H1 (cell line): ENCODE results near the gene RASAL1. TPM values are rescaled to one million over a fixed set of nuclear protein-coding genes. Genes with fewer than 3 reads are reported as not detected.

Experiments
- CTCF ChIA-PET: fragments of 300-600 bp; sonication (Branson Sonifier 250); formaldehyde crosslinking; loops from one replicate; lab custom pipeline; 2021; ENCODE audit not compliant: partially characterized antibody; lab: Charles Lee
- POLR2A ChIA-PET: fragments of 300-600 bp; sonication (Branson Sonifier 250); formaldehyde crosslinking; loops from one replicate; lab custom pipeline; 2021; ENCODE audit warnings: inconsistent platforms; ENCODE audit not compliant: partially characterized antibody; lab: Charles Lee
- DNase-seq, 2 experiments: peaks; one replicate each; pipeline versions ENCODE4 v3.0.0 to v3.0.0-alpha.2; 2010 to 2022; ENCODE audit warnings: low spot score in 2 of 2, low read depth in 1 of 2, mixed read lengths in 1 of 2
- FAIRE-seq: peaks from 2 replicates; lab custom pipeline; 2011; peaks lifted over from hg19 to GRCh38; lab: Jason Lieb, UNC
- H2AFZ ChIP-seq: 2 replicates; pipeline ENCODE4 v1.8.1; 2012; ENCODE audit warnings: low read length, inconsistent platforms
- H2AK5ac ChIP-seq: 2 replicates; pipeline ENCODE4 v1.6.1; 2013; ENCODE audit warnings: low read depth, low read length
- H2BK120ac ChIP-seq: replicated peaks from 2 replicates; pipeline ENCODE3; 2013; ENCODE audit warnings: low read depth, low read length, inconsistent platforms
- H2BK12ac ChIP-seq: 2 replicates; pipeline ENCODE4 v1.6.1; 2013; ENCODE audit warnings: low read depth, low read length
- H2BK15ac ChIP-seq: 2 replicates; pipeline ENCODE4 v1.6.1; 2013; ENCODE audit warnings: low read length
- H2BK20ac ChIP-seq: 2 replicates; pipeline ENCODE4 v1.6.1; 2013; ENCODE audit warnings: low read length
- H2BK5ac ChIP-seq: 2 replicates; pipeline ENCODE4 v1.6.1; 2013; ENCODE audit warnings: low read depth, low read length
- H3K14ac ChIP-seq: 2 replicates; pipeline ENCODE4 v1.6.1; 2013; ENCODE audit warnings: inconsistent platforms; ENCODE audit not compliant: insufficient read length
- H3K18ac ChIP-seq: 2 replicates; pipeline ENCODE4 v1.6.1; 2013; ENCODE audit warnings: low read length; ENCODE audit errors: extremely low read depth
- H3K23ac ChIP-seq: 2 replicates; pipeline ENCODE4 v1.6.1; 2013; ENCODE audit warnings: inconsistent platforms; ENCODE audit not compliant: insufficient read length
- H3K23me2 ChIP-seq: 2 replicates; pipeline ENCODE4 v1.6.1; 2013; ENCODE audit warnings: low read depth, low read length
- H3K27ac ChIP-seq: 2 replicates; pipeline ENCODE4 v1.6.1; 2011; ENCODE audit warnings: low read depth, low read length, inconsistent platforms
- H3K27me3 ChIP-seq, 4 experiments: replicated peaks in 1 of 4; 1 replicate in 1 of 4; 2 replicates in 3 of 4; pipeline versions ENCODE4 v1.6.1 to v1.8.1; 2011 to 2013; ENCODE audit warnings: low read length in 3 of 4, mild to moderate bottlenecking in 3 of 4, inconsistent platforms in 2 of 4, mixed read lengths in 2 of 4, moderate library complexity in 1 of 4; ENCODE audit not compliant: control insufficient read depth in 3 of 4, insufficient read depth in 3 of 4; ENCODE audit errors: extremely low read depth in 1 of 4
- H3K36me3 ChIP-seq, 4 experiments: 2 replicates each; pipeline versions ENCODE4 v1.6.1 to v1.8.1; 2011 to 2013; ENCODE audit warnings: mild to moderate bottlenecking in 4 of 4, low read length in 3 of 4, moderate library complexity in 2 of 4, control low read depth in 1 of 4, inconsistent platforms in 1 of 4; ENCODE audit not compliant: insufficient read depth in 4 of 4, control insufficient read depth in 2 of 4
- H3K4ac ChIP-seq: replicated peaks from 2 replicates; pipeline ENCODE3; 2013; ENCODE audit warnings: low read length, low read depth, mixed read lengths, inconsistent platforms; ENCODE audit not compliant: insufficient read length
- H3K4me1 ChIP-seq, 4 experiments: replicated peaks in 1 of 4; 1 replicate in 1 of 4; 2 replicates in 3 of 4; pipeline versions ENCODE4 v1.6.1 to v1.8.1; 2011 to 2013; ENCODE audit warnings: low read length in 3 of 4, inconsistent platforms in 2 of 4, mixed read lengths in 1 of 4; ENCODE audit not compliant: insufficient read depth in 4 of 4, control insufficient read depth in 3 of 4
- H3K4me2 ChIP-seq, 2 experiments: 2 replicates each; pipeline versions ENCODE4 v1.6.1 to v1.8.1; 2011 to 2013; ENCODE audit warnings: low read depth in 2 of 2, low read length in 2 of 2, control low read depth in 1 of 2, inconsistent platforms in 1 of 2, mild to moderate bottlenecking in 1 of 2; ENCODE audit not compliant: insufficient read depth in 1 of 2
- H3K4me3 ChIP-seq, 4 experiments: fragments of 200-600, 300-600 bp in 1 of 4; sonication (generic), shearing (Covaris generic), sonication (Bioruptor Twin) in 1 of 4; 2 replicates each; pipeline versions ENCODE4 v1.5.1 to v1.8.1; 2011 to 2016; ENCODE audit warnings: low read length in 4 of 4, low read depth in 3 of 4, control low read depth in 2 of 4, inconsistent platforms in 2 of 4, mild to moderate bottlenecking in 2 of 4, mixed read lengths in 1 of 4, moderate library complexity in 1 of 4; ENCODE audit not compliant: insufficient read depth in 2 of 4; ENCODE audit errors: extremely low read depth in 1 of 4
- H3K56ac ChIP-seq: replicated peaks from 2 replicates; pipeline ENCODE3; 2013; ENCODE audit warnings: low read depth, mild to moderate bottlenecking, mixed read lengths, low read length, inconsistent platforms; ENCODE audit not compliant: insufficient read length
- H3K79me1 ChIP-seq: 2 replicates; pipeline ENCODE4 v1.6.1; 2013; ENCODE audit warnings: low read depth, low read length, control low read depth
- H3K79me2 ChIP-seq, 2 experiments: 2 replicates each; pipeline versions ENCODE4 v1.6.1 to v1.8.1; 2012 to 2013; ENCODE audit warnings: low read length in 2 of 2, mild to moderate bottlenecking in 2 of 2, inconsistent platforms in 1 of 2; ENCODE audit not compliant: insufficient read depth in 2 of 2, control insufficient read depth in 1 of 2
- H3K9ac ChIP-seq, 4 experiments: replicated peaks in 1 of 4; 1 replicate in 1 of 4; 2 replicates in 3 of 4; pipeline versions ENCODE4 v1.6.1 to v1.8.1; 2011 to 2013; ENCODE audit warnings: low read depth in 3 of 4, low read length in 3 of 4, control low read depth in 2 of 4, mild to moderate bottlenecking in 2 of 4, moderate library complexity in 2 of 4, inconsistent platforms in 1 of 4; ENCODE audit errors: extremely low read depth in 1 of 4
- H3K9me3 ChIP-seq, 2 experiments: 2 replicates each; pipeline versions ENCODE4 v1.6.1 to v1.8.1; 2012 to 2013; ENCODE audit warnings: mild to moderate bottlenecking in 2 of 2, moderate library complexity in 2 of 2, control low read depth in 1 of 2, inconsistent platforms in 1 of 2, low read depth in 1 of 2, low read length in 1 of 2, mixed read lengths in 1 of 2; ENCODE audit not compliant: insufficient read depth in 2 of 2
- H4K20me1 ChIP-seq, 2 experiments: replicated peaks in 1 of 2; 2 replicates each; pipeline versions ENCODE3 to v1.8.1; 2011 to 2013; ENCODE audit warnings: inconsistent platforms in 2 of 2, low read length in 2 of 2, mild to moderate bottlenecking in 1 of 2; ENCODE audit not compliant: insufficient read depth in 2 of 2, control insufficient read depth in 1 of 2
- H4K5ac ChIP-seq: 2 replicates; pipeline ENCODE4 v1.6.1; 2013; ENCODE audit warnings: low read length, low read depth, mixed read lengths, inconsistent platforms; ENCODE audit not compliant: insufficient read length
- H4K8ac ChIP-seq: 2 replicates; pipeline ENCODE4 v1.8.0; 2013; ENCODE audit warnings: mild to moderate bottlenecking, moderate library complexity, low read length, inconsistent platforms; ENCODE audit not compliant: insufficient read depth; ENCODE audit errors: extremely low read depth
- H4K91ac ChIP-seq: replicated peaks from 2 replicates; pipeline ENCODE3; 2013; ENCODE audit warnings: low read length, mixed read lengths, inconsistent platforms; ENCODE audit not compliant: insufficient read length
- CBX5 ChIP-seq: fragments of 300-800, 300-1000 bp; sonication (generic); IDR thresholded peaks from 2 replicates; pipeline ENCODE4 v1.7.1; 2016; ENCODE audit warnings: antibody characterized with exemption, low read length, low read depth
- CREB1 ChIP-seq: IDR thresholded peaks from 2 replicates; pipeline ENCODE4 v1.6.1; 2012; ENCODE audit warnings: inconsistent platforms
- CTBP2 ChIP-seq: IDR thresholded peaks from 2 replicates; pipeline ENCODE4 v1.7.0; 2011; ENCODE audit warnings: borderline replicate concordance, mild to moderate bottlenecking, moderate library complexity, mixed read lengths, low read length; ENCODE audit not compliant: insufficient read depth, insufficient read length
- EP300 ChIP-seq, 2 experiments: IDR thresholded peaks; 1 replicate in 1 of 2; 2 replicates in 1 of 2; pipeline ENCODE4 v1.6.1; 2011 to 2012; ENCODE audit warnings: low read depth in 2 of 2, low read length in 2 of 2, mild to moderate bottlenecking in 2 of 2, borderline replicate concordance in 1 of 2, inconsistent platforms in 1 of 2, moderate library complexity in 1 of 2
- JUND ChIP-seq: IDR thresholded peaks from 2 replicates; pipeline ENCODE4 v1.6.1; 2011; ENCODE audit warnings: mild to moderate bottlenecking, improper control_type of control experiment, low read length
- KDM4A ChIP-seq: IDR thresholded peaks from one replicate; pipeline ENCODE4 v1.7.1; 2012; ENCODE audit warnings: low read depth, mild to moderate bottlenecking, moderate library complexity, low read length, inconsistent platforms; ENCODE audit not compliant: severe bottlenecking
- KDM5A ChIP-seq: fragments of 200-600 bp; IDR thresholded peaks from 2 replicates; pipeline ENCODE4 v1.7.1; 2012; ENCODE audit warnings: mild to moderate bottlenecking, low read length, inconsistent platforms, mixed read lengths
- NRF1 ChIP-seq: IDR thresholded peaks from 2 replicates; pipeline ENCODE4 v1.6.1; 2011; ENCODE audit warnings: mild to moderate bottlenecking, low read depth, low read length, improper control_type of control experiment
- RFX5 ChIP-seq: IDR thresholded peaks from 2 replicates; pipeline ENCODE4 v1.6.1; 2011; ENCODE audit warnings: low read depth, low read length, improper control_type of control experiment, borderline replicate concordance
- RXRA ChIP-seq: IDR thresholded peaks from 2 replicates; pipeline ENCODE4 v1.6.1; 2011; ENCODE audit warnings: low read depth, mild to moderate bottlenecking, low read length, moderate library complexity; ENCODE audit not compliant: insufficient read depth
- SP4 ChIP-seq: IDR thresholded peaks from 2 replicates; pipeline ENCODE4 v1.6.1; 2012; ENCODE audit warnings: low read length, inconsistent platforms
- TCF12 ChIP-seq: IDR thresholded peaks from 2 replicates; pipeline ENCODE4 v1.6.1; 2011; ENCODE audit warnings: low read depth, mild to moderate bottlenecking, low read length
- USF2 ChIP-seq: IDR thresholded peaks from 2 replicates; pipeline ENCODE4 v1.6.1; 2011; ENCODE audit warnings: low read length, improper control_type of control experiment
- YY1 ChIP-seq: IDR thresholded peaks from 2 replicates; pipeline ENCODE4 v1.6.1; 2011; ENCODE audit warnings: low read depth, mild to moderate bottlenecking, low read length
- WGBS, 2 experiments: shearing (Covaris generic) in 1 of 2; methylation state at CpG; one replicate each; pipeline versions ENCODE4 v1.1.6 to v1.1.7; 2013 to 2015; ENCODE audit warnings: low lambda C conversion rate in 2 of 2, mixed read lengths in 2 of 2, inconsistent platforms in 1 of 2, low coverage in 1 of 2, missing lambda C conversion rate in 1 of 2; ENCODE audit not compliant: insufficient replicate concordance in 2 of 2, insufficient coverage in 1 of 2, insufficient read length in 1 of 2; ENCODE audit errors: extremely low coverage in 1 of 2, missing lambda C conversion rate in 1 of 2; 5-methylcytosine and 5-hydroxymethylcytosine counted together
- polyA plus RNA-seq, 7 experiments: library from polyadenylated mRNA; depleted of rRNA in 3 of 7; stranded (reverse) in 5 of 7; unstranded in 2 of 7; fragments of >200 nt in 5 of 7; fragments of 200-250 nt in 2 of 7; gene quantifications; 1 replicate in 5 of 7; 2 replicates in 1 of 7; 4 replicates in 1 of 7; pipeline versions ENCODE4 v1.2.1 to v1.2.3, GENCODE V29; 2011 to 2013; ENCODE audit warnings: missing spikeins in 2 of 7, mixed read lengths in 2 of 7
- total RNA-seq: library from RNA; stranded (reverse); fragmentation: NEBNext Ultra II Directional; extraction: Animal tissue kit (Norgen Biotek cat#: 25700); gene quantifications from 2 replicates; pipeline ENCODE4 v1.2.1, GENCODE V29; 2021

The RASAL1 gene
- total and polyA plus RNA-seq, 2 of the 8 experiments (the other 6 are each of a cell fraction or from before 2014, with no cell fraction given): 3.7 to 5.0 TPM

- H3K36me3 ChIP-seq: peaks cover 21 to 60% (median 46%) of the 10 kb centered on the region in 4 experiments
- no peak overlapping the region for H2BK120ac ChIP-seq
- H4K91ac ChIP-seq: no peak overlapping the region
- FAIRE-seq (no peak), DNase-seq (no peak)
- H3K9me3 ChIP-seq: no peaks in the 10 kb centered on the region
- H4K5ac ChIP-seq: no peak overlapping the region
- no peak overlapping the region for H3K56ac ChIP-seq
- POLR2A ChIA-PET: interaction anchor here (2.0 to 4.7 kb wide), 2 partner anchors 8 to 14 kb away, joined by 8 to 28 read pairs; partner anchors contain the start of genes DDX54 and RITA1
- H3K79me2 ChIP-seq: no peaks in the 10 kb centered on the region
- H3K79me1 ChIP-seq: no peaks in the 10 kb centered on the region
- H2BK20ac ChIP-seq: no peak overlapping the region
- H3K4ac ChIP-seq: no peak overlapping the region
- no peak overlapping the region for H3K14ac ChIP-seq
- H4K20me1 ChIP-seq: peaks cover 6 to 14% of the 10 kb centered on the region in 2 experiments
- no peaks in the 10 kb centered on the region for H3K27me3 ChIP-seq
- no peak overlapping the region for H3K4me3 ChIP-seq
- CTCF ChIA-PET: interaction anchor here (0.7 to 8.8 kb wide), 7 partner anchors 10 to 123 kb away, joined by 3 to 114 read pairs (median 6); partner anchors contain the start of gene RASAL1
- no peak overlapping the region for H2BK5ac ChIP-seq
- no peak overlapping the region for H2BK15ac ChIP-seq
- H3K4me2 ChIP-seq: no peak overlapping the region
- no peak overlapping the region for H3K23ac ChIP-seq
- H2BK12ac ChIP-seq: no peak overlapping the region
- H3K18ac ChIP-seq: no peak overlapping the region
- H3K27ac ChIP-seq: no peak overlapping the region
- H2AK5ac ChIP-seq: no peak overlapping the region
- H3K4me1 ChIP-seq: no peaks in the 10 kb centered on the region
- H3K23me2 ChIP-seq: no peaks in the 10 kb centered on the region
- H2AFZ ChIP-seq: no peak overlapping the region
- H3K9ac ChIP-seq: no peak overlapping the region
- 94% methylated on average over 4 of the region's 4 CpGs; no CpG with 5 or more reads in 1 of the 2 experiments for WGBS, 2 experiments
- H4K8ac ChIP-seq: no peak overlapping the region
- TF ChIP-seq USF2 (no peak), CBX5 (no peak), YY1 (no peak), EP300 (IDR thresholded peaks at IDR 0.05; ENCODE audit: borderline replicate concordance in 1 of 2, low read depth in 2 of 2, low read length in 2 of 2) (no peak), CTBP2 (no peak), RFX5 (no peak), KDM5A (no peak), SP4 (no peak), RXRA (no peak), NRF1 (no peak), TCF12 (no peak), JUND (no peak), KDM4A (no peak), CREB1 (no peak)
These were observed 35.4 kb upstream of the RASAL1 start for GRCh38 chr12:113170926-113171325.
